Activated naive CD8-positive, alpha-beta T cell treated with anti-CD3 and anti-CD28 coated beads, Interleukin-2, amount 10 ng/mL, durations not matched to agents 7 days and 5 days (primary cell): ENCODE measurements around the gene SMARCAL1. TPM values are rescaled to one million over a fixed set of nuclear protein-coding genes. Genes with fewer than 3 reads are reported as not detected.
"Not testable (repeated sequence)": the region's sequence is repeated elsewhere in the genome, so short reads cannot be mapped to it uniquely, and the experiment has no call there.

ENCODE experiments used
- ATAC-seq: fragments of 150-1000 bp; cut with Tn5 transposase; one replicate; pipeline ENCODE4 v1.10.0; 2021; ENCODE audit warnings: low read depth, moderate library complexity
- POLR2A ChIA-PET: fragments of 350-600 bp; sonication (Branson Sonifier 250); formaldehyde crosslinking; loops from one replicate; lab custom pipeline; 2021; ENCODE audit warnings: antibody characterized with exemption; lab: Charles Lee
- DNase-seq: peaks from one replicate; pipeline ENCODE4 v3.0.0; 2021
- H3K27ac Mint-ChIP-seq: one replicate; pipeline ENCODE4 v1.8.0; 2022; ENCODE audit warnings: mild to moderate bottlenecking, mixed read lengths
- H3K27me3 Mint-ChIP-seq: one replicate; pipeline ENCODE4 v1.8.0; 2022; ENCODE audit warnings: mild to moderate bottlenecking, moderate library complexity, mixed read lengths
- H3K36me3 Mint-ChIP-seq: one replicate; pipeline ENCODE4 v1.8.0; 2021; ENCODE audit warnings: mild to moderate bottlenecking, mixed read lengths
- H3K4me1 Mint-ChIP-seq: one replicate; pipeline ENCODE4 v1.8.0; 2021; ENCODE audit warnings: mixed read lengths
- H3K4me3 Mint-ChIP-seq: one replicate; pipeline ENCODE4 v1.8.0; 2022; ENCODE audit warnings: mild to moderate bottlenecking, moderate library complexity, mixed read lengths
- H3K9me3 Mint-ChIP-seq: one replicate; pipeline ENCODE4 v1.8.0; 2021; ENCODE audit warnings: mixed read lengths
- total RNA-seq, 2 experiments: library from RNA; stranded (reverse); gene quantifications; one replicate each; pipeline ENCODE4 v1.2.3, GENCODE V29; 2021

The SMARCAL1 gene
- total RNA-seq, 2 experiments from 2014 or later, result 24.5 to 25.7 TPM

DNA sequence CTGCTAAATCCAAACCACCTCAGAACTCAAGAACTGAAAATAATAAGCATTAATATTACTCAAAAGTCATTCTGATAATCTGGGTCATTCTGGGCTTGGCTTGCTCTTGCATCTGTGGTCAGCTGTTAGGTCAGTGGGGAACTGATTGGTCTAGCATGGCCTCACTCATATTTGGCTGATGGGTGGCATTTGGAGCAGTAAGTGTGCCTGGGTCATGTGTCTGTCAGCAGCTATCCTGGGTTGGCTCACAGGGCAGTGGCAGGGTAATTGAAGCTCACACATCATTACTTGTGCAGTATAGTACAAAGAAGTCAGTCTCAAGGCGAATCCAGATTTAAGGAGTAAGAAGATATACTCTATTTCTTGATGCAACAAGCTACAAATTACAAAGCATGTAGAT is 95.9 kb downstream of the SMARCAL1 start:
- no peak overlapping the region for H3K27ac Mint-ChIP-seq
- POLR2A ChIA-PET, result interaction anchor here (1.1 kb wide), 1 partner anchor 10 kb away, joined by 3 read pairs; the partner anchor contains the start of gene RPL37A
- peaks cover 13% of the 10 kb centered on the region for H3K4me1 Mint-ChIP-seq
- no peaks in the 10 kb centered on the region for H3K27me3 Mint-ChIP-seq
- H3K36me3 Mint-ChIP-seq, result peaks cover 36% of the 10 kb centered on the region
- H3K4me3 Mint-ChIP-seq, result no peak overlapping the region
- DNase-seq, result no peak
- ATAC-seq, result no peak
- H3K9me3 Mint-ChIP-seq, result no peaks in the 10 kb centered on the region

DNA sequence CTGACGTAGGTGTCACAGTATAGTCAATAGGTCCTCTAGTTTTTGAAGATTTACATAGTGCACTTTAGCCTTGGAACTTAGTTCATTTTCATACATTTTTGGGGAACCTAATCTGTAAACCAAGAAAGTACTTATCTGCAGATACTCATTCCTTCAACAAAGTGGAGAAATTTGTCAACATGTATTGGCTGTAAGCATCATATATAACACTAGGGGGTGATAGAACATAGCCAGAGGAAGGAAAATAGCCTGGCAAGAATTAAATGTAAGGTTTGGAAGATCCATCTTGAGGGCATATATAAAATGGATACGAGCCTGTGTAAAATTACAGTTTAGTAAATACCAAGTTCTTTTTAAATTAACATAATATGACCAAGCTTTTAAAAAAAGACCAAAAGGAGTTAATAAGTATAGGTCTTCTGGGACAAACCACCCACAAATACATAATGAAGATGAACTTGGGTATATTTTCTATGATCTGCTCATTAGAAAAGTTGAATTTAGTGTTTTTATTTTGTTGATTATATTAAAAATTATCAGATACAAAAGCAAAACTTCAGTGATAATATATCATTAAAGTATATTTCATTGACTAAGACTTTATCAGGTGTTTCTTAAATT is 104.6 kb downstream of the SMARCAL1 start:
- DNase-seq, result no peak
- no peaks in the 10 kb centered on the region for H3K9me3 Mint-ChIP-seq
- peaks cover 1% of the 10 kb centered on the region for H3K4me1 Mint-ChIP-seq
- H3K4me3 Mint-ChIP-seq, result no peak overlapping the region
- no peak overlapping the region for H3K27ac Mint-ChIP-seq
- no peaks in the 10 kb centered on the region for H3K36me3 Mint-ChIP-seq
- POLR2A ChIA-PET, result interaction anchor here (0.7 to 1.1 kb wide), 2 partner anchors 10 to 149 kb away, joined by 3 read pairs; no protein-coding TSS in a partner anchor
- no peak for ATAC-seq
- H3K27me3 Mint-ChIP-seq, result no peaks in the 10 kb centered on the region

- ATAC-seq (no peak), DNase-seq (no peak)
- Mint-ChIP-seq H3K27ac (no peak overlapping the region), H3K9me3 (no peaks in the 10 kb centered on the region), H3K4me1 (peaks cover 1% of the 10 kb centered on the region), H3K27me3 (no peaks in the 10 kb centered on the region), H3K4me3 (no peak overlapping the region), H3K36me3 (no peaks in the 10 kb centered on the region)
- POLR2A ChIA-PET, result interaction anchor here (2.9 kb wide), 1 partner anchor 148 kb away, joined by 12 read pairs; no protein-coding TSS in a partner anchor
Measured at GRCh38 chr2:216517447-216518225, 105.4 kb downstream of the SMARCAL1 start.

- H3K27me3 Mint-ChIP-seq, DNase-seq, ATAC-seq, H3K4me3 Mint-ChIP-seq, H3K27ac Mint-ChIP-seq, H3K9me3 Mint-ChIP-seq, H3K4me1 Mint-ChIP-seq, H3K36me3 Mint-ChIP-seq: not testable (repeated sequence)
- POLR2A ChIA-PET, result interaction anchor here (1.4 to 2.9 kb wide), 2 partner anchors 147 to 174 kb away, joined by 3 to 12 read pairs; no protein-coding TSS in a partner anchor
Measured at GRCh38 chr2:216518566-216519119, 106.4 kb downstream of the SMARCAL1 start.

- H3K27ac Mint-ChIP-seq, result no peak overlapping the region
- H3K9me3 Mint-ChIP-seq, result no peaks in the 10 kb centered on the region
- no peaks in the 10 kb centered on the region for H3K27me3 Mint-ChIP-seq
- POLR2A ChIA-PET, result interaction anchor here (1.4 to 2.9 kb wide), 2 partner anchors 147 to 174 kb away, joined by 3 to 12 read pairs; no protein-coding TSS in a partner anchor
- DNase-seq (no peak), ATAC-seq (peak; percentile 82)
- no peak overlapping the region for H3K4me3 Mint-ChIP-seq
- H3K36me3 Mint-ChIP-seq, result no peaks in the 10 kb centered on the region
- peaks cover 1% of the 10 kb centered on the region for H3K4me1 Mint-ChIP-seq
Measured at GRCh38 chr2:216519154-216519762, 107.0 kb downstream of the SMARCAL1 start.

DNA sequence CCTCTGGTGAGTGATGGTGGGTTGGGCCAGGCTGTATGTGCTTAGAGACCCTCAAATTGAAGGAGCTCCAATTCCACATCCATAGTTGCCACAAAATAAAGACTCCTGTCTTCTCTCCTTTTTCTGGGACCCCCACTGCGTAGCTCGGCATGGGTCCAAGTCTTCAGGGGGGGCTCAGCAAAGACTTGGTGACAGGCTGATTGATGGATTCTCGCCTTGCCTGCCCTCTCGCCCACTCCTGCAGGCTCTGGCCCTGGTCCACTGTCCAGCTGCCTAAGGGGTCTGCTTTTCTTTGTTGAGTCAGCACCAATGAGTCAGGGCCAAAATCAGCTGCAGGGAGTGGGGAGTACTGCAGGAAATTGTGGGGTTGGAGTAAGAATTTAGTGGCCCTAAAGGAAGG is 107.8 kb downstream of the SMARCAL1 start:
- DNase-seq, result no peak
- ATAC-seq, result no peak
- peaks cover 1% of the 10 kb centered on the region for H3K4me1 Mint-ChIP-seq
- H3K27me3 Mint-ChIP-seq, result no peaks in the 10 kb centered on the region
- no peaks in the 10 kb centered on the region for H3K9me3 Mint-ChIP-seq
- H3K27ac Mint-ChIP-seq, result no peak overlapping the region
- POLR2A ChIA-PET, result interaction anchor here (2.9 kb wide), 1 partner anchor 146 kb away, joined by 12 read pairs; no protein-coding TSS in a partner anchor
- H3K36me3 Mint-ChIP-seq, result no peaks in the 10 kb centered on the region
- no peak overlapping the region for H3K4me3 Mint-ChIP-seq

DNA sequence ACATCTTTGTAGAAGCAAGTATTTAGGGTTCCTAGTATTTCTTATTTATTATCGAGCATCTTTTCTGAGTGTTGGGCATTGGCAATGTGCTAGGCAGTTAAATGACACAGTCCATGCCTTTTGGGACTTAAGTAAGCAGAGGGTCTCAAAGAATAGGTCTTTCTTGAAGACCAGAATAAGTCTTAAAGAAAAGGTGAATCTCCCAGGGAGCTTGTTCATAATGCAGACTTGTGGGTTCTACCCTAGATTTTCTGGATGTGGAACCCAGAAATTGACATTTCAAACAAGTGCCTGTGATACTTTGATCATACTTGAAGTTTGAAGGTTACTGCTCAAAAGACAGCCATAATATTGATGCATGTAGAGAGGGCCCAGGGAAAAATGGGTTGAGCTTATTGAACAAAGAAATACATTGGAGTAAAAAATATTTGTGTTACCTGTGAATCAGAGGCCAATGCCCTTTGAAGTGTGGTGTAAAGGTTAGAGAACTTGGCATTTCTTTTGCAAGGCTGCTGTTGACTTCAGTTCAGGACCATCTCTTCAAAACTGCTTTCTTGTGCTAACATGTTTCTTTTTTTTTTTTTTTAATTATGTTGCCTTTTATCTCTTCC is 110.7 kb downstream of the SMARCAL1 start:
- H3K4me3 Mint-ChIP-seq, result no peak overlapping the region
- ATAC-seq (no peak), DNase-seq (no peak)
- H3K4me1 Mint-ChIP-seq, result peaks cover 1% of the 10 kb centered on the region
- POLR2A ChIA-PET, result no interaction called here
- H3K9me3 Mint-ChIP-seq, result no peaks in the 10 kb centered on the region
- no peaks in the 10 kb centered on the region for H3K36me3 Mint-ChIP-seq
- H3K27me3 Mint-ChIP-seq, result peaks cover 3% of the 10 kb centered on the region
- H3K27ac Mint-ChIP-seq, result no peak overlapping the region

DNA sequence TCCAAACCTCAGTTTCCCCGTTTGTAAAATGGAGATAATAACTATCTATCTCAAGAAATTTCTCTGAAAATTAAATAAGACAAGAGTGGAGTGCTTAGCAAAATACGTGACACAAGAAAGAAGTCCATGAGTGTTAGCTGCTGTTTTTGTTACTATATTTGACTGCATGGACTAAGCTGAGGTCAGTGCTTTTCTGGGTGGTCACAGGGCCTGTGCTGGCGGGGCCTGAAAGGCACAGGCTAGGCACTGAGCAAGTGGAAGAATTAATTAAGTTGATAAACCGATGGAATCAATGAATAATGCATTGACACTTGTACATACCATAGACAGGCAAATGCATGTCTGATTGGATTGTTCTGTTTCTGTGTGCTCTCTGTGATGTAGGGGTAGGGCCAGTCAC is 113.7 kb downstream of the SMARCAL1 start:
- no peak overlapping the region for H3K27ac Mint-ChIP-seq
- no peaks in the 10 kb centered on the region for H3K4me1 Mint-ChIP-seq
- no peak overlapping the region for H3K4me3 Mint-ChIP-seq
- no peak for ATAC-seq
- no peak for DNase-seq
- peaks cover 3% of the 10 kb centered on the region for H3K27me3 Mint-ChIP-seq
- POLR2A ChIA-PET, result no interaction called here
- no peaks in the 10 kb centered on the region for H3K9me3 Mint-ChIP-seq
- H3K36me3 Mint-ChIP-seq, result no peaks in the 10 kb centered on the region

DNA sequence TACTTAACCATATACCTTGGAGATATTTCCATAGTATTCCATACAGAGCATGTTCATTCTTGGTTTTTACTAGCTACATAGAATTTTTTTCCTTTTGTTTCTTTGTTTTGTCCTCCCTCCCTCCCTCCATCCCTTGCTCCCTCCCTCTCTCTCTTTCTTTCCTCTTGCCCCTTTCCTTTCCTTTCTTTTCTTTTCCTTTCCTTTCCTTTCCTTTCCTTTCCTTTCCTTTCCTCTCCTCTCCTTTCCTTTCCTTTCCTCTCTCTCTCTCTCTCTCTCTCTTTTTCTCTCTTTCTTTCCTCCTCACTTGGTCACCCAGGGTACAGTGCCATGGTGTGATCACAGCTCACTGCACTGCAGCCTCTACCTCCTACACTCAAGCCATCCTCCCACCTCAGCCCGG is 114.7 kb downstream of the SMARCAL1 start:
- H3K9me3 Mint-ChIP-seq, result no peaks in the 10 kb centered on the region
- no peak overlapping the region for H3K4me3 Mint-ChIP-seq
- peaks cover 3% of the 10 kb centered on the region for H3K27me3 Mint-ChIP-seq
- DNase-seq (no peak), ATAC-seq (no peak)
- POLR2A ChIA-PET, result no interaction called here
- H3K4me1 Mint-ChIP-seq, result no peaks in the 10 kb centered on the region
- H3K36me3 Mint-ChIP-seq, result no peaks in the 10 kb centered on the region
- H3K27ac Mint-ChIP-seq, result no peak overlapping the region

GRCh38 chr2:216527600-216527999 is 115.3 kb downstream of the SMARCAL1 start:
- H3K9me3 Mint-ChIP-seq, result no peaks in the 10 kb centered on the region
- no peaks in the 10 kb centered on the region for H3K36me3 Mint-ChIP-seq
- DNase-seq (no peak), ATAC-seq (no peak)
- no peak overlapping the region for H3K4me3 Mint-ChIP-seq
- H3K4me1 Mint-ChIP-seq, result no peaks in the 10 kb centered on the region
- POLR2A ChIA-PET, result no interaction called here
- peaks cover 3% of the 10 kb centered on the region for H3K27me3 Mint-ChIP-seq
- H3K27ac Mint-ChIP-seq, result no peak overlapping the region

DNA sequence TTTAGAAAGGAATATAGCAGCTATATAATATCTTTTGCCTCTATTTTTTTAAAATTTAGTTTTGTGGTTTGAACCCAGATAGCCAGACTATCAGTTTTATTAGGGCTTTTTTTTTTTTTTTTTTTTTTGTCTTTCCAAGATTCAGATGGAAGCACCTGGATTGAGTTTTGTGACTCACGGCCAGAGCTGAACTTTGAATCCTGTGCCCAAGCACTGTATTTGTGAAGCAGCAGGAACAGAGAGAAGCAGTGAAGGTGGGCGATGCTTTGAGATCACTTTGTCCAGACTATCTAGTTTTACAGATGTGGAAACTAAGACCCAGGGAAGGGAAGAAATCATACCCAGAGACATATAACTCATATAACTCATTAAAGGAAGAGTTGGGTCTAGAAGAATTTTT is 120.3 kb downstream of the SMARCAL1 start:
- H3K36me3 Mint-ChIP-seq, result peaks cover under 1% of the 10 kb centered on the region
- peaks cover 8% of the 10 kb centered on the region for H3K4me1 Mint-ChIP-seq
- ATAC-seq, result no peak
- H3K27me3 Mint-ChIP-seq, result no peaks in the 10 kb centered on the region
- no peak for DNase-seq
- no peaks in the 10 kb centered on the region for H3K9me3 Mint-ChIP-seq
- POLR2A ChIA-PET, result no interaction called here
- no peak overlapping the region for H3K27ac Mint-ChIP-seq
- no peak overlapping the region for H3K4me3 Mint-ChIP-seq
